ENCODE results near the gene SLC36A1.

SLC36A1 gene

GRCh38 chr5:151541571-151541970 lies 94.2 kb downstream of the SLC36A1 start:
- no peak for DNase-seq
